SJSA1 (cell line): ENCODE results near the gene C13orf42. TPM values are rescaled to one million over a fixed set of nuclear protein-coding genes. Genes with fewer than 3 reads are reported as not detected.
"Not testable (repeated sequence)": the region's sequence is repeated elsewhere in the genome, so short reads cannot be mapped to it uniquely, and the experiment has no call there.

ENCODE experiments used
- DNase-seq, 2 experiments: peaks; one replicate each; pipeline ENCODE4 v3.0.0-alpha.2; 2015 to 2020; ENCODE audit warnings: low spot score in 2 of 2, low read depth in 1 of 2
- H3K27ac ChIP-seq: fragments of 250-450 bp; sonication (Bioruptor Pico); 2 replicates; pipeline ENCODE4 v1.5.1; 2020; ENCODE audit warnings: mild to moderate bottlenecking, moderate library complexity
- H3K27me3 ChIP-seq: fragments of 250-450 bp; sonication (Bioruptor Pico); replicated peaks from 2 replicates; pipeline ENCODE4 v1.5.1; 2020; ENCODE audit warnings: mild to moderate bottlenecking, moderate library complexity
- H3K36me3 ChIP-seq: fragments of 250-450 bp; sonication (Bioruptor Pico); 2 replicates; pipeline ENCODE4 v1.5.1; 2020; ENCODE audit warnings: mild to moderate bottlenecking
- H3K4me1 ChIP-seq: fragments of 250-450 bp; sonication (Bioruptor Pico); replicated peaks from 2 replicates; pipeline ENCODE4 v1.6.1; 2021; ENCODE audit warnings: mild to moderate bottlenecking
- H3K4me3 ChIP-seq: fragments of 250-450 bp; sonication (Bioruptor Pico); 2 replicates; pipeline ENCODE4 v1.5.1; 2020; ENCODE audit warnings: mild to moderate bottlenecking
- H3K9me3 ChIP-seq: fragments of 250-450 bp; sonication (Bioruptor Pico); replicated peaks from 2 replicates; pipeline ENCODE4 v1.5.1; 2020; ENCODE audit warnings: mild to moderate bottlenecking
- total RNA-seq: library from RNA; depleted of rRNA; stranded (reverse); fragments of >200 nt; shearing (Covaris generic); gene quantifications from 2 replicates; pipeline ENCODE4 v1.2.3, GENCODE V29; 2014

Gene C13orf42
- total RNA-seq, 1 experiment from 2014 or later = not detected

DNA sequence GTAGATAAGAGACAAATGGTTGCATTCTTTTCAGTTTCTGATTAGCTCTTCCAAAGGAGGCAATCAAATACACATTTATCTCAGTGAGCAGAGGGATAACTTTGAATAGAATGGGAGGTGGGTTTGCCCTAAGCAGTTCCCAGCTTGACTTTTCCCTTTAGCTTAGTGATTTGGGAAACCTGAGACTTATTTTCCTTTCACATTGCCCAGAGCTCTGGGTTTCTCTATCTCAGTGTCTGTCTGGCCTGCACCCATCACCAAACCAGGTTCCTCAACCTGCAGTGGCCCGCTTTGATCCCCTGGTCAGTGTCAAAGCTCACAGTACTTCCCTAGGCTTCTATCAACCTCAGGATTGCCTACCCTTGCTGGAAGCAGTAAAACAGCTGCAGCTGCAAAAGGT is 35.6 kb upstream of the C13orf42 start:
- Histone ChIP-seq H3K9me3 (no peaks in the 10 kb centered on the region), H3K36me3 (no peaks in the 10 kb centered on the region), H3K27ac (no peak overlapping the region), H3K27me3 (peaks cover 15% of the 10 kb centered on the region; the same call in 1 of the 2 replicates), H3K4me1 (no peaks in the 10 kb centered on the region), H3K4me3 (no peak overlapping the region)
- DNase-seq = no peak

DNA sequence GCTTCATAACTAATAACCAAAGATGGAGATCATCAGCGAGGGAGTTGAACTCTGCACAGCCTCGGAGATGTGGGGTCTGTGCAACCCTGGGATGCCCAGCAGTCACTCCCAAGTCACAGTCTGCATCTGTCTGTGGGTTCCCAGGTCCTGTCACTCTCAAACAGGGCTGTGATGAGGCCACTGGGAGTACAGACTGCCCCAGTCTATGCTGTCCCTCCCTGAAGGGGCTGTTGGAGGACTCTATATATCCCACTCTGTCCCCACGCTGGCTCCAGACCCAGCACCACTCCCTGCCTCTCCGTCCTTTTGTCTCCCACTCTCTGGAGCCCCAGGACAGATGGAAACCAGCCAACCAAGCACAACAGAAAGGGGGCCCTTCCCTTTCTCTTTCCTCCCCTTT is 26.2 kb upstream of the C13orf42 start:
- H3K9me3 ChIP-seq = no peaks in the 10 kb centered on the region
- H3K27ac ChIP-seq = no peak overlapping the region
- no peaks in the 10 kb centered on the region for H3K4me1 ChIP-seq
- no peak overlapping the region for H3K4me3 ChIP-seq
- H3K27me3 ChIP-seq = no peaks in the 10 kb centered on the region
- no peak for DNase-seq
- H3K36me3 ChIP-seq = no peaks in the 10 kb centered on the region

DNA sequence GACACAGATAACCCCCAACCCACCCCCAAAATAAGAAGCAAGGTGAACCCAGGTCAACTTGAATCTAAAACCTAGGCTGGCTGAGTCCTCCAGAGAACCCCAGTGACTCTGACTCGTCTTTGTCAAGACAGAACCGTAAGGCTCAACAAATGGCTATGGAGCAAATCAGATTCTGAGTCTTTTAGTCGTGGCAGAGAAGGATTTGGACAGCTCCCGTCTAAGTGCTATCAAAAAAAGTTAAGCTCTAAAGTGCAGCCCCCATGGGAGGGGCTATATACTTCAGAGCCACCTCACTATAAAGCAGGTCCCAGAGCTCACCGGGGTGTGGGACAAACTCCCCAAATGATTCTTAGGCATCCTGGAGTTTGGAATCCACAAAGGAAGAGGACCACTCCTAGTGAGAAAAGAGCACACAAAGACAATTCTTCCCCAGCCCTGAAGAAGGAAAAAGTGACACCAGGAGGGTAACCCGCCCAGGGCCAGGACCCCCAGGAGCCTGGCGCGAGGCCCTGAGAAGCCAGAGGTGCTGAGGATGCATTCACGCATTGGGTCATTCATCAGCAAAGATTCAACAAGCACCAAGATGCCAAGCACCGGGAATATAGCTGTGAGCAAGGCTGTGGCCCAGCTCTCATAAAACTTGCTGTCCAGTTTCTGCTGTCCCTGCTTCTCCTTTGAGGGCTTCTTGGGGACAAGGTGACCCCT is 25.4 kb upstream of the C13orf42 start:
- DNase-seq = no peak
- H3K4me3 ChIP-seq = no peak overlapping the region
- no peak overlapping the region for H3K27ac ChIP-seq
- H3K9me3 ChIP-seq = no peaks in the 10 kb centered on the region
- H3K36me3 ChIP-seq = no peaks in the 10 kb centered on the region
- no peaks in the 10 kb centered on the region for H3K4me1 ChIP-seq
- H3K27me3 ChIP-seq = no peaks in the 10 kb centered on the region

DNA sequence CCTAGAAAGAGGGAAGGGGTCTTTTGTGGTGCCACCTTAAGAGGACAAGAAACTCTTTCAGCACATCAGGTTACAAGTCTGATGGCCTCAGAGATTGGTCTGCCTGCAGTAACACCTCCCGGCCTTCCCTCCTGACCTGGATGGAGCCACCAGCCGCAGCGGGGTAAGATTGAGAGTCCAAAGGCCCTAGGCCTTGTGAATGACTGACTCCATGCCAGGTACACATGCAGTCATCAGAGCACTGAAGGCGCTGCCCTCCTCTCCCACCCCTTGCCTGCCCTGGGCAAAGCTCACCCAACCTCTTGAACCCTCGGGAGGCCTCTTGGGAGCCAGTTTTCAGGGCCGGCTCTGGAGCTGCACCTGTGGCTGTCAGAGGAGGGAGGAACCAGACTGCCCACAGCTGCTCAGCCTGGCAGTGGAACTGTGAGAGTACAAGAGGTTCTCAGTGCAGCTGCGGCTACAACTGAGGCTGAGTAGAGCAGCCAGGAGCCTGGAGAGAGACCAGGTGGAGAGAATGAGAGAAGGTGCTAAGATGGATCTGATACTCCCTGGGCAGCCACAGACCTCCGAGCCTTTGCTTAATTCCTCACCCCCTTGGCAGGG is 23.8 kb upstream of the C13orf42 start:
- Histone ChIP-seq H3K9me3 (no peaks in the 10 kb centered on the region), H3K27me3 (no peaks in the 10 kb centered on the region), H3K4me3 (no peak overlapping the region), H3K27ac (no peak overlapping the region), H3K36me3 (no peaks in the 10 kb centered on the region), H3K4me1 (no peaks in the 10 kb centered on the region)
- DNase-seq = no peak

DNA sequence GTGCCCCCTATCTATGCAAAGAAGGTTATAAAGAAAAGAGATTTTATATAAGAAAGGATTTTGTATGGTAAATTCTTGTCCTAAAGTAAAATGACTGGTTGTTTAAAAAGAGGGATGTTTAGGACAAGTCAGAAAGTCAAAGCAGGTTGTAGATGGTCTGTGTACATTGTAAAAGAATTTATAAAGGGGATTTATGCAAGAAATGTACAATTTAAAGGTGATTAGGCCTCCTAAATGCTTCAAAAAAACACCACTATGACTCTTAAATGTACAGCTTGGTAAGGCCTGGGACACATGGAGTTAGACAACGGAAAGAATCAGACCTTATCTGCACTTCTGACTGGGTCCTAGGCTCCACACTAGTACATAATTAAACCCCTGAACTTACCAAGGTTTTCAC is 19.3 kb upstream of the C13orf42 start:
- no peaks in the 10 kb centered on the region for H3K27me3 ChIP-seq
- DNase-seq = no peak
- H3K36me3 ChIP-seq = no peaks in the 10 kb centered on the region
- no peaks in the 10 kb centered on the region for H3K9me3 ChIP-seq
- H3K27ac ChIP-seq = no peak overlapping the region
- H3K4me3 ChIP-seq = no peak overlapping the region
- no peaks in the 10 kb centered on the region for H3K4me1 ChIP-seq

DNA sequence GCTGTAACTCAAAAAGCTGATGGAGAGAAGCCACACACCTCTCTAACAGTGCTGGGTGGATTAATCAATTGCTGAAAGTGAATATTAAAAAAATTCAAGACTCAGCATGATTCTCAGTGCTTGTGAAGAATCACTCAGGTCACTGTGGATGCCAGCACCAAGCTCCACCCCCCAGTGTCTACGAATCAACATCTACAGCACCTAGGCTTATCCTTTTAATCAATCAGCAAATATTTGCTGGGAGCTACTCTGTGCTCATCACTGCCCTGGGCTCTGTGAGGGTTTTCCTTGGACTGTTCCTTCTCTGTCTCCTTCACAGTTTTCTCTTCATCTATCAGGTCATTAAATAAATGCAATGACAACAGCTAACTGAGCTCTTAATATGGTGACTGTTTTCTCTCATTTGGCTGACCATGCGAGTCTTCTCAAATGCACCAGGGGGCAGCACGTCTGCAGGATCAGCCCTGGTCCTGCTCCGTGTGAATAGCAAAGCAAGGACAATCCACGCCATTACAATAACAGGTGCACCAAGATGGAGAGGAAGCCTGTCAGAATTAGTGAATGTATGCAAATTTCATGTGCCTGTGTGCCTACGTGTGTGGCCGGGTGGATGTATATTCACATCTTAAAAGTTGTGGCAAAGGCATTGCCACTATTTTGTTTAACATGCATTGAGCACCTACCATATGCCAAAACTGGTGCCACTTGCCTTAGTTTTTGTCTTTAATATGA is 14.6 kb upstream of the C13orf42 start:
- H3K36me3 ChIP-seq = no peaks in the 10 kb centered on the region
- no peak for DNase-seq
- no peak overlapping the region for H3K4me3 ChIP-seq
- H3K27me3 ChIP-seq = no peaks in the 10 kb centered on the region
- H3K9me3 ChIP-seq = no peaks in the 10 kb centered on the region
- H3K27ac ChIP-seq = no peak overlapping the region
- H3K4me1 ChIP-seq = no peaks in the 10 kb centered on the region

DNA sequence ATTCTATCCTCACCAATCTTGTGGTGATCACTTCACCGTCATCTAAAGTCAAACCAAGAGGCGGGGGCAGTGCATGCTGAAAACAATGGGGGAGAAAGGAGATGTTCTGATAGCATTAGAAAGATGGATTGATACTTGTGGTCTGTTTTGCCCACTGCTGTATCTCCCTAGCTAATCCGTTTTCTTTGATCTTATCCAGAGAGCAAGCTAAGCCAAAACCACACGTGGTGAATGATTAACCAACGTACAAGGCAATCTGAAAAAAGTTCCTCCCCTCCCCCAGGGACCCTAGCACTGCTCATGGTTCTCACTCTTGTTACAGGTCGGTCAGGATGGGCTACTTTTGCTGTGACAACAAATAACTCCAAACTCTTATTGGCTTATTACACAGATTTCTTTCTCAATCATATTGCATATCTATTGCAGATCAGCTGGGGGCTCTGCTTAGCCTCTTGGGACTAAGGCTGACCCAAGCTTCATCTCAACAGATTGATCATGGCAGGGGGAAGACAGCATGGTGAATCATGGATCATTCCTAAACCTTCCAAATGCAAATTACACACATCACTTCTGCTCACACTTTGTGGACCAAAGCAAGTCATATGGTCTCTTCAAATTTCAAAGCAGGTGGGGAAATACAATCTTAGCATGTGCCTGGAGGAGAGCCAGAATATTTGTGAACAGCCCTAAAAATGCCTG is 11.9 kb upstream of the C13orf42 start:
- H3K9me3 ChIP-seq = no peaks in the 10 kb centered on the region
- no peaks in the 10 kb centered on the region for H3K4me1 ChIP-seq
- H3K27ac ChIP-seq = no peak overlapping the region
- H3K4me3 ChIP-seq = no peak overlapping the region
- no peaks in the 10 kb centered on the region for H3K27me3 ChIP-seq
- DNase-seq = no peak
- H3K36me3 ChIP-seq = no peaks in the 10 kb centered on the region

DNA sequence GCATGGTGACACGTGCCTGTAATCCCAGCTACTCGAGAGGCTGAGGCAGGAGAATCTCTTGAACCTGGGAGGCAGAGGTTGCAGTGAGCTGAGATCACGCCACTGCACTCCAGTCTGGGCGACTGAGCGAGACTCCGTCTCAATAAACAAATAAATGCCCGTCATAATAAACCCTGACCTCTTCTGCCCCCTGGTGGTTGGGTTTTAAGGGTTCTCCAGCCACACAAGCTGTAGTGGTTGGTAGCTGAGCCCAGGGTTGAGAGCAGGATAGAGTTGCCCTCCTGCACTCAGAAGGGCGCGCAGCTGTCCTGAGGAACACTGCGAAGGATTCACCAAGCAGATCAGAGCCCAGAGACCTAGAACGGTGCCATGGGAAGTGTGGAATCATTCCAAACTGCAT is 9.8 kb upstream of the C13orf42 start:
- H3K4me1 ChIP-seq, H3K4me3 ChIP-seq, H3K27ac ChIP-seq, DNase-seq, H3K9me3 ChIP-seq, H3K27me3 ChIP-seq, H3K36me3 ChIP-seq: not testable (repeated sequence)

DNA sequence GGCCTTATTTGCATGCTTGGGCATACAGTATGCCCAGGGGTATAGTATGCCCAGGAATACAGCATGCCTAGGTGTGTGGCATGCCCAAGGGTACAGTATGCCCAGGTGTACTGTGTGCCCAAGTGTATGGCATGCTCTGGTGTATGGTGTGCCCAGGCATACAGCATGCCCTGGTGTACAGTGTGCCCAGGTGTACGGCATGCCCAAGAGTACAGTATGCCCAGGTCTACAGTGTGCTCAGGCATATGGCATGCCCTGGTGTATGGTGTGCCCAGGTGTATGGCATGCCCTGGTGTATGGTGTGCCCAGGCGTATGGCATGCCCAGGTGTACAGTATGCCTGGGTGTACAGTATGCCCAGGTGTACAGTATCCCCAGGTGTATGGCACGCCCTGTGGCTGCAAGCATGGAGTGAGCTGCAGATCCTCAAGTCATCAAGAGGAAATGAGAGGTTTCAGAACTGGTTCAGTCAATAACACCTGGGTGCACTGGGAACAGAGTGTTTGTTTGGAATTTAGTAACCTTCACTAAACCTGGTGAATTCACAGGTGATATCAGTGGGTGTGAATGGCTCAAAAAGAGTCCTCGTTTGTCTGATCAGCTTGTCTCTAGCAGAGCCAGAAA is 7.8 kb upstream of the C13orf42 start:
- Histone ChIP-seq H3K27me3 (no peaks in the 10 kb centered on the region), H3K4me3 (no peak overlapping the region), H3K4me1 (no peaks in the 10 kb centered on the region), H3K27ac (no peak overlapping the region), H3K9me3 (no peaks in the 10 kb centered on the region), H3K36me3 (no peaks in the 10 kb centered on the region)
- no peak for DNase-seq

DNA sequence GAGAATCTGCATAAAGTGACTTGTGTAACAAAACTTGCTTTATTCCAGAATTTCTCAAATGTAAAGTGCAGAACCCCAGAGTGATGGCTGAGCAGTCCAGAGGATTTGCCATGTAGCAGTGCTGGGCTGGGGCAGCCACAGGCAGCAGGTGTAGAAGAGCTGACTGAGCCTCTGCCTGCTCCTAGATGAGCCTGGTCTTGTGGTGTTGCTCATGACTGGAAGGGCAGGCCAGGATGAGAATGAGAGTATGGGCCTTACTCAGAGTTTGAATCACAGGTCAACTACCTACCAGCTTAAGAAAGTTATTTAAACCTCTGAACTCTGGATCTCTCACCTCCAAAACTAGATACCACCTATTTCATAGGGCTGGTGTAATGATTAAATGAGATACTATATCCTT is 2.9 kb upstream of the C13orf42 start:
- Histone ChIP-seq H3K4me3 (no peak overlapping the region), H3K4me1 (no peaks in the 10 kb centered on the region), H3K27ac (no peak overlapping the region), H3K9me3 (no peaks in the 10 kb centered on the region), H3K27me3 (no peaks in the 10 kb centered on the region), H3K36me3 (no peaks in the 10 kb centered on the region)
- no peak for DNase-seq

DNA sequence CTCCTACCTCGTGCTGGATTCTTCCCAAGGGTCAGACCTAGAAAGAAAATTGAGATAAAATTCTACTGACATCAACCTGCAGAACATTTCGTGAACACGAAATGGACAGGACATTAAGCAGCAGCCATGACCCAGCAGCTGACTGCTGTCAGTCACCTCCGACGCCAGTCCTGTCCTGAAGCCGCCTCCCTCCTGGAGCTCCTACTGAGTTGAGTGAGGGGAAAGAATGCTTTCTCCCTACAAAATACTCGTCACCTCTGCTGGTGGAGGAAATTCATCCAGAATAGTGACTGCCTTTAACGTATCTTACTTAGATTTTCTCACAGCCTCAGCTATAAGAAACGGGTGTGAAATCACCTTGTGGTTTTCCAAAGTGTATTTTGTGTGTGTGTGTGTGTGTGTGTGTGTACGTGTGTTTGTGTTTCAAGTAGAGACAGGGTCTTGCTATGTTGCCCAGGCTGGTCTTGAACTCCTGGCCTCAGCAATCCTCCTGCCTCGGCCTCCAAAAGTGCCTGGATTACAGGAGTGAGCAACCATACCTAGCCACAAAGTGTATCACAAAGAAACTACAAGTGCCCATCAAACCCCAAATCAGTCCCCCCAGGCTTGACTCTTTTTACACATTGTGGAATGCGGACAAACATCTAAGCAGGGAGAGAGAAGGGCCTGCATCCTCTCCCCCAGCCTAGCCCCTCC is 2.3 kb upstream of the C13orf42 start:
- Histone ChIP-seq H3K27ac (no peak overlapping the region), H3K27me3 (no peaks in the 10 kb centered on the region), H3K4me1 (no peaks in the 10 kb centered on the region), H3K9me3 (no peaks in the 10 kb centered on the region), H3K4me3 (no peak overlapping the region), H3K36me3 (no peaks in the 10 kb centered on the region)
- no peak for DNase-seq

DNA sequence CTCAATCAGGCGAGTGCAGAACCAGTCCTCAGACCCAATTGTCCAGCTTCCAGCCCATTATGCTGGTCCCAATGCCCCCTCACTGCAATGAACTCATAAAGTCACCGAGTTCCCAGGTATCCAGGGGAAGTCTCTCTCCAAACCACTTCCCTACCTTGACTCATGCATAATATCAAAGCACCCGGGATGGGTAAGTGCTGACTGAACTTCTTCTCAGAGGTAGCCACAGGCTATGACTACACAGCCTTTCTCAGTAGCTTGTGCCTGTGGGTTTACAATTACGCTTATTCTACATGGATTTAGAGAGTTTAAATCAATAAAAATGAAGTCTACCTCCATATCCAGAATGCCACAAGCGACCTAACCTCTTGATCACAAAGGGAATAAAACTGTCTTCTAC is 1.7 kb upstream of the C13orf42 start:
- Histone ChIP-seq H3K4me1 (no peaks in the 10 kb centered on the region), H3K9me3 (no peaks in the 10 kb centered on the region), H3K36me3 (no peaks in the 10 kb centered on the region), H3K27me3 (no peaks in the 10 kb centered on the region), H3K4me3 (no peak overlapping the region), H3K27ac (no peak overlapping the region)
- DNase-seq = no peak

DNA sequence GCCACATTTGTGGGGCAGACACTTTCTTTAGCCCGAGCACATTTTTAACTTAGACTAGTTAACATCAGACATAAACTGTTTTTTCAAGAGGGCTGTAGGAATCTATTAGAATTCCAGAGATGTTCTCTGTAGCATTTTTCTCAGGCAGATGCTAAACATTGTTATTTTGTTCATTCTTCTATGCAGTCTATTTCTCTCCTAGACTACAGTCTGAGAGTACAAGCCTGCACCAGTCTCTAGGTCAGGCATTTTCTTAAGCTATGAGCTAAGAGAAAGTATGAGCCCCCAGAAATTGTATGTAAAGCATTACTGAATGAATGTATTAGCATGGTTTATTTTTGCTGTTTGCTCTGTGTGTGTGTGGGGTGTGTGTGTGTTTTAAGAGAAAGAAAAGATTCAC is 923 bp upstream of the C13orf42 start:
- DNase-seq = no peak

More for the DNA sequence above, 923 bp upstream of the C13orf42 start:
- Histone ChIP-seq H3K36me3 (no peaks in the 10 kb centered on the region), H3K27me3 (no peaks in the 10 kb centered on the region), H3K4me1 (no peaks in the 10 kb centered on the region), H3K4me3 (no peak overlapping the region), H3K9me3 (no peaks in the 10 kb centered on the region), H3K27ac (no peak overlapping the region)
